Keratinocyte (primary cell): ENCODE results near the gene GRIA1.

Experiments
- EZH2 ChIP-seq: IDR thresholded peaks from one replicate; pipeline ENCODE4 v1.6.1; 2012; ENCODE audit warnings: inconsistent platforms, mild to moderate bottlenecking, low read length, moderate library complexity
- TF ChIP-seq, protein P1 (sequence below), 3 experiments: IDR thresholded peaks in 1 of 3; conservative IDR thresholded peaks in 1 of 3; optimal IDR thresholded peaks in 1 of 3; 2 replicates in 2 of 3; 3 replicates in 1 of 3; pipeline versions ENCODE3 to v1.5.1; 2011; ENCODE audit warnings: low read length in 3 of 3, mild to moderate bottlenecking in 3 of 3, moderate library complexity in 2 of 3, control low read depth in 1 of 3, inconsistent platforms in 1 of 3; ENCODE audit not compliant: insufficient read depth in 2 of 3; ENCODE audit errors: extremely low read depth in 1 of 3

DNA sequence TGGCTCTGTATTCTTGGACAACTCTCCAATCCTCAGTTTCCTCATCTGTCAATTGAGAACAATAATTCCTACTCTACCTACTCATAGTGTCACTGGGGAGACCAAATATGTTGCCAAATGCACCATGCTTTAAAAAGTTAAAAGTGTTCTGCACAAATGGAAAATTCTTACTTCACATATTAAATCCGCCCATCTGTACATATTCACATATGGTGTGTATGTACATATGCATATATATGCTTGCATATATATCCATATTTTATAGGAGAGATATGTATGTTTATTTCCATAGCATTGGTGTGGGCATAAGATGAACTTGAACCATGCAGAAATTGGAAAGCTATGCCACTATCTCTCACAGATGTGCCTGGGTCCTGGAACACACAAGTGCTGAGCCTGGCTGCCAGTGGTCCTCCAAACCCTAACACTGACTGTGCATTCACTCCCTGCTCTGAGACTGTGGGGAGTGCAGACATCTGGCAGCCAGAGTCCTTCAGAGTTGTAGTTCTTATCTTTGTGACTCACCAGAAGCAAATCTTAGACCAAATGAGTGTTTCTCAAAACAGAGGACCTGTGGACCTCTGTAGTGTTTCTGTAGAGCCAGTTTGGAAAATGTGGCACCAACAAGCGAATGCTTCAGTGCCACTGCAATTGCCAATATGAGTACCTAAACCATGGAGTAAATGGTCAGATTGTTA, 168.7 kb downstream of the GRIA1 start:
- TF ChIP-seq, protein P1, sequence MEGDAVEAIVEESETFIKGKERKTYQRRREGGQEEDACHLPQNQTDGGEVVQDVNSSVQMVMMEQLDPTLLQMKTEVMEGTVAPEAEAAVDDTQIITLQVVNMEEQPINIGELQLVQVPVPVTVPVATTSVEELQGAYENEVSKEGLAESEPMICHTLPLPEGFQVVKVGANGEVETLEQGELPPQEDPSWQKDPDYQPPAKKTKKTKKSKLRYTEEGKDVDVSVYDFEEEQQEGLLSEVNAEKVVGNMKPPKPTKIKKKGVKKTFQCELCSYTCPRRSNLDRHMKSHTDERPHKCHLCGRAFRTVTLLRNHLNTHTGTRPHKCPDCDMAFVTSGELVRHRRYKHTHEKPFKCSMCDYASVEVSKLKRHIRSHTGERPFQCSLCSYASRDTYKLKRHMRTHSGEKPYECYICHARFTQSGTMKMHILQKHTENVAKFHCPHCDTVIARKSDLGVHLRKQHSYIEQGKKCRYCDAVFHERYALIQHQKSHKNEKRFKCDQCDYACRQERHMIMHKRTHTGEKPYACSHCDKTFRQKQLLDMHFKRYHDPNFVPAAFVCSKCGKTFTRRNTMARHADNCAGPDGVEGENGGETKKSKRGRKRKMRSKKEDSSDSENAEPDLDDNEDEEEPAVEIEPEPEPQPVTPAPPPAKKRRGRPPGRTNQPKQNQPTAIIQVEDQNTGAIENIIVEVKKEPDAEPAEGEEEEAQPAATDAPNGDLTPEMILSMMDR (optimal IDR thresholded peaks at IDR 0.05 in 1 of 3, IDR thresholded peaks at IDR 0.05 in 1 of 3, conservative IDR thresholded peaks at IDR 0.05 in 1 of 3; ENCODE audit: extremely low read depth in 1 of 3, insufficient read depth in 2 of 3, low read length in 3 of 3): no peak
- TF ChIP-seq EZH2: no peak
